SH-SY5Y (cell line): Measurements from ENCODE around the gene HOXA9.

Experiments used
- GATA2 ChIP-seq: IDR thresholded peaks from 2 replicates; pipeline ENCODE4 v1.6.1; 2011; ENCODE audit warnings: mild to moderate bottlenecking, low read depth, low read length
- GATA3 ChIP-seq: IDR thresholded peaks from 2 replicates; pipeline ENCODE4 v1.6.1; 2011; ENCODE audit warnings: low read depth, mild to moderate bottlenecking, low read length, moderate library complexity

GRCh38 chr7:27141923-27142579 lies 23.3 kb downstream of the HOXA9 start:
- TF ChIP-seq GATA2 (no peak), GATA3 (no peak)
